Activated CD4-positive, CD25-positive, alpha-beta regulatory T cell treated with anti-CD3 and anti-CD28 coated beads, Interleukin-2, amount 50 U/mL, for 24 hours (primary cell): ENCODE data around the gene ARMC7.
"Not testable (repeated sequence)": the region's sequence is repeated elsewhere in the genome, so short reads cannot be mapped to it uniquely, and the experiment has no call there.

Experiments
- ATAC-seq, 2 donors: fragments of 150-1000 bp; cut with Tn5 transposase; one replicate each; pipeline ENCODE4 v1.10.0; 2021; ENCODE audit warnings: mild to moderate bottlenecking in 1 of 2, moderate library complexity in 1 of 2

Gene ARMC7

GRCh38 chr17:75109407-75110233 lies at the start of gene ARMC7:
TSS of gene ARMC7 (plus strand) at chr17:75109969. CDS start at chr17:75110289, 320 bp downstream.
- peak; percentile 83 to 87 for ATAC-seq

DNA sequence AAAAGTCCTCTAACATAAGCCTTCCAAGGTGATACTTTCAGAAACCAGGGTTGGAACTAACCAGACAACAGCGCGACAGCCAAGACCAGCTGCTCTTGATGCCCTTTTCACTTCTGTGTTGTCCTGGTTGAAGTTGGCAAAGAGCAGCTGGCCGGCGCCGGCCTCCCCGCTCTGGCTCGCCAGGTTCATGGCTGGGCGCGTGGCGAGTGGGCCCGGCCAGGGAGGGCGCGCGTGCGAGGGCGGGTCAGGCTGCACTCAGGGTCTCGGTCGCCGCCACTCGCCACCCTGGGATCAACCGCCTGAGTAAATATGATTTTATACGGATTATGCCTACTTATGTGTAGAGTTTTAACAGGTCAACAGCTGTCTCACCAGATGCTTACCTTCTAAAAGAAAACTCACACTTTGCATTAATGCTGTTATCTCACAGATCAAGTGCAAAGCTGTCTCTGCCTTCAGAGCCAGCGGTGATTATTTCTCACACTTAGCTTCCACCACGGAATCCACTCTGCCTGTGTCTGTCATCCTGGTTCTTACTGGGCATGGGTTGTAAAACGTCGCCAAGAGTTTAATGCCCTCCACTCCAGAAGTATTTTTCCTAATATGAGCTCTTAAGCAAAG lies 49.2 kb upstream of the ARMC7 start:
- ATAC-seq, result no peak

- ATAC-seq, result no peak
Measured at GRCh38 chr17:75061055-75061438, 48.7 kb upstream of the ARMC7 start.

GRCh38 chr17:75061618-75062017 lies 48.2 kb upstream of the ARMC7 start:
- no peak for ATAC-seq

DNA sequence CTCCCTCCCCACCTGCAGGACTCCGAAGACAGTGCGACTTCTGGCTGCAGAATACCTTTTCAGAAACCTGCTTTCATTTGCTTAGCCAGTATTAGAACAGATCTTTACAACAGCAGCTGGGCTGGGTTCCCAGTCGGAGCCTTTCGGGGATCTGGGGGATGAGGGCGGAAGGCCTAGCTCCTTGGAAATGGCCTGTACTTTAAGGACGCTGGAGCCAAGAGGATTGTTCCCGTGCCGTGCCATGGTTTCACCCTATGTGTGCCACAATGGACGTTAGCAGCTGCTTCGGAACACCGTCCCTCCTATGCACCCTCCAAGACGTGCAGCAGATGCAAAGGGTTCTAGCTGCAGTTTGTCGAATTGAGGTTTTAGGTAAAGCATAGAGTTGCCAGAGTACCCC lies 46.6 kb upstream of the ARMC7 start:
- ATAC-seq, result no peak

- ATAC-seq, result no peak
Measured at GRCh38 chr17:75063626-75064025, 46.1 kb upstream of the ARMC7 start.

DNA sequence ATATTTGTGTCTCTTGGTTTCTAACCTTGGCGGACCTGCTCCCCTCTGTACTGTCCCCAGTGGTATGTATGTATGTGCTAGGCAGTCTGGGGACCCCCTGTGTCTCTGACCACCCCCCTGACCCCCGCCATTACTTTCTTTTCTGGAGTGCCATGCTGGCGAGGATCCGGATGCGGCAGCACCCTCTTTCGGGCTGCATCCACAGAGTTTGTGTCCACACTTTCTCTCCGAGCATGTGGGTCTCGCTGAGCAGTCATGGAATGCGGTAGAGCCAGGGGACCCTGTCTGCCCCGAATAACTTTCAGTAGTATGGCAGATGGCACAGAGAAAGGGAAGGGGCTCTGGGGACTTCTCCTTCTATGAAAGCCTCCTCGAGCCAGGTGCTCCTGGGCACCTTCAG lies 45.7 kb upstream of the ARMC7 start:
- ATAC-seq, result no peak

GRCh38 chr17:75064460-75064859 lies 45.3 kb upstream of the ARMC7 start:
- no peak for ATAC-seq

DNA sequence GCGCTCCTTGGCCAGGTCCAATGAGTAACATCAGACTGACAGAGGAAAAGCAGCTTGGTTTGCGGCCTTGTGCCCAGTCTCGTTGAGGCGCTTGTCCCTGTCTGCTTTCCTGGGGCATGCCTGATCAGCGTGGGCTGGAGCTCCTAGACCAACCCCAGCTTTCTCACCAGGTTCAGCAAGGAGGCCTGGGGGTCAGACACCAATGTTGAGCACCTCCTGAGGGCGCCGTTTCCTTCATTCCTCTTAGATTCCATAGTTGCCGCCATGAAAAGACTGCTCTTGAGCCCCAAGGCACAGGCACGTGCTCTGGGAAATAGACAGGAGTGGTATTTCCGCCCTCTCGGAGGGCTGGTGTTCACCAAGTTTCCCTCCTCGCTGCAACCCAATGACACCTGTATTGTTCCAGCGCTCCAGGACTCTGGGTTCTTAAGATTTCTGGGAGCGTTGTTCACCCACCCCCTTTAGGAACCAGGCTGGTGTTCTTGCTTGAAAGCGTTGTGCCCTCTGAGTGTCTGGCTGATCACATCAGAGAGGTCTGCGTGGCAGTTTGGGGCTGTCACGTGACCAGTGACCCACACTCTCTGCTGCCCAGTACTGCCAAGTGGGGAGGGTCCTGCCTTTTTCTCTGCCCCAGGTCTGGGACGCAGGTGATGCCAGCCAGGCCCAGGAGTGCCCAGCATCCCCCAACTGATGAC lies 44.8 kb upstream of the ARMC7 start:
- ATAC-seq, result no peak

- peak; percentile 41 to 54 for ATAC-seq
Measured at GRCh38 chr17:75065562-75066151, 44.1 kb upstream of the ARMC7 start.

DNA sequence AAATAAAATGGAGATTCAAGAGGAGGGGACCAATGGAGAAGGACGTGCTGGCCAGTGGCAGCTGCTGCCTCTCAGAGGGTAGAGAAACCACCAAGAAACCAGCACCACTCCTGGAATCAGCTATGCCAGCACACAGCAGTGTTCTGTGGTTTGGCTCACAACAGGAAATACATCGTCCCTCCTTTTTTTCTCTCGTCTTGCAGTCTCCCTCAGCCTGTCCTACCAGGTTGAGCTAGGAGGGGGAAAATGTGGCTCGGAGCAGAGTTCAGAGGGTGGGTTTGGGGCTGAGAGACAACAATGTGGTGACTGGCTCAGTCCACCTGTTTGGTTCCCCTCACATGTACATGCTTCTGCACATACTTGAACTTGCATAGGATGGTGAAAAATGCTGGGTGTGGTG lies 41.9 kb upstream of the ARMC7 start:
- ATAC-seq, result peak; percentile 32 to 43

DNA sequence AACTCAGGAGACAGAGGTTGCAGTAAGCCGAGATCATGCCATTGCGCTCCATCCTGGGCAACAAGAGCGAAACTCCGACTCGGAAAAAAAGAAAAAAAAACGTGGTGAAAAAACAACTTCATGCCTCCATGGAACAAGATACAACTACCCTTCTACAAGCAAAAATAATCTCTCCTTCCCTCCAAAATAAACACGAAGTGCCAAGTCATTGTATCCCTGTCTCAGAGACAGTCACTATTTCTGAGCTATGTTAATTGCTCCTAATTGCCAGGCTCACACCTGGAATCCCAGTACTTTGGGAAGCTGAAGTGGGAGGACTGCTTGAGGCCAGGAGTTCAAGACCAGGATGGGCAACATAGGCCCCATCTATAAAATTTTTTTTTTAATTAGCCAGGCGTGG lies 41.0 kb upstream of the ARMC7 start:
- no peak for ATAC-seq

DNA sequence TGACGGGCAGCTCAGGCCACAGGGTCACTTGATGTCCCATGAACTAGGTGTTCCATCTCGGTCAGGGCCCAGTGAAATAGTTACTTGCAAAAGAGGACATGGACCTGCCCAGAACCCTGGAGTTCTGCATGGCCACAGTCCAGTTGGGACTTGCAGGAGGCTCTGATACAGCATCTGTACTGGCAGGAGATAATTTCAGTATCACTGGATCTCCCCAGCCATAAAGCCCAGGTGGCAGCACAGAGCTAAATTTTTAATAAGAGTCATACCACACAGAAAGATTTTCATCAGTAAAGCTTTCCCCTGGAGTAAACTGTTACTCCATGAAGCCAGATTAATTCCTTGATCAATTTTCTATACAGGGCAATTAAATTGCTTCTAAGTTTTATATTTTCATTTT lies 40.0 kb upstream of the ARMC7 start:
- ATAC-seq, result no peak

DNA sequence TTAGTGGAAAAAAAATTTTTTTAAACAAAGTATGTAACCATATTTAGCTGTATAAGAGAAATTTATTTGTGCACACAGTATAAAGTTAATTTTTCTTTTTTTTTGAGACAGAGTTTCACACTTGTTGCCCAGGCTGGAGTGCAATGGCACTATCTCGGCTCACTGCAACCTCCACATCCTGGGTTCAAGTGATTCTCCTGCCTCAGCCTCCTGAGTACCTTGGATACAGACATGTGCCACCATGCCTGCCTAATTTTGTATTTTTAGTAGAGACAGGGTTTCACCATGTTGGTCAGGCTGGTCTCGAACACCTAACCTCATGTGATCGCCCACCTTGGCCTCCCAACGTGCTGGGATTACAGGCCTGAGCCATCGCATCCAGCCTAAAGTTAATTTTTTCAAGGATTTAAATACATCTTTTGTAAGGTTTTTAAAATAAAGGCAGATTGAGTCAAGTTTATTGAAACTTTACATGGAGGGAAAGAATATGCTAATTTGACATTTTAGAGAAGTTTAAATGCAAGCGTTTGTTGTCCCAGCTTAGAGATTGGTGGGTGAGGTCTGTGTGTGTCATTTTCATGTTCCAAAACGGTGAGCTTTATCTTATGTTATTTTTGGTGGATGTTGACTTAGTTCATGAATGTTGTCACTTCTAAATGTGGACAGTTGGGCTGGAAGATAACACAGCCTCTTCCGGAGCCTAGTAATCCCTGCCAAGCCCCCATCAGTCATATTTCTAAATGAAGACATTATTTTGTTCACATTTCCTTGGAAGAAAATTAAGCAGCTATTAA lies 38.1 kb upstream of the ARMC7 start:
- ATAC-seq, result not testable (repeated sequence)

- not testable (repeated sequence) for ATAC-seq
Measured at GRCh38 chr17:75072909-75073308, 36.9 kb upstream of the ARMC7 start.

DNA sequence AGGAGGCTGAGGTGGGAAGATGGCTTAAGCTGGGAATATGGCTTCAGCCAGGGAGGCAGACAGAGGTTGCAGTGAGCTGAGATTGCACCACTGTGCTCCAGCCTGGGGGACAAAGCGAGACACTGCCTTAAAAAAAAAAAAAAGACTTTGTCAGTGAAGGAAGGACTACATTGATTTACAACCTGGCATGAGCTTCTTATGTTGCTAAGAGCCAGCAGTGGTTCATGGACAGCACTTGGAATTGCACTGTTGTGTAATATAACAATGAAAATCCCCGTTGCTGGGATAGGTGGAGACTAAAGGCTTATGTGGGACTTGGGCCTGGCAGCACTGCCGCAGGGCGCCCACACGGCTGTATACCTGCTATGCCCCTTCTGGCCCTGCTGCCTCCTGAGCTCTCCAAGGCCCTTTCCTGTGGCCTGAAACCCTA lies 36.1 kb upstream of the ARMC7 start:
- no peak for ATAC-seq

DNA sequence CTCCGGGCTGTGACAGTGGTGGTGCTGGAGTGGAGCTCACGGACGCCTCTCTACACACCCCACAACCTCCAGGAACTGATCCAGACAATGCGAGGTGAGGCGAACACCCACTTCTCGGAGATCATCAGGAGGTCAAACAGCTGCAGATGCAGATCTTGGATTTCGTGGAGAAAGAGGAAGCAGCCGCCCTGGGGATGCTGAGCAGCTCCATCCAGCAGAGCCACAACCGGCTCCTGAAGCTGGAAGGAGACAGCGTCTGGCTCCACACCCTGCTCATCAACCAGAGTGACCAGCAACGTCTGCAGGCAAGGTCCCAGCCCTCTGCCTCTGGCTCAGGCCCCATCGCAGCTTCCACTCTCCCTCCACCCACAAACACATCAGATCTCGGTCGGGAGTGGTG lies 35.2 kb upstream of the ARMC7 start:
- ATAC-seq, result no peak

- no peak for ATAC-seq
Measured at GRCh38 chr17:75075597-75076336, 34.0 kb upstream of the ARMC7 start.

DNA sequence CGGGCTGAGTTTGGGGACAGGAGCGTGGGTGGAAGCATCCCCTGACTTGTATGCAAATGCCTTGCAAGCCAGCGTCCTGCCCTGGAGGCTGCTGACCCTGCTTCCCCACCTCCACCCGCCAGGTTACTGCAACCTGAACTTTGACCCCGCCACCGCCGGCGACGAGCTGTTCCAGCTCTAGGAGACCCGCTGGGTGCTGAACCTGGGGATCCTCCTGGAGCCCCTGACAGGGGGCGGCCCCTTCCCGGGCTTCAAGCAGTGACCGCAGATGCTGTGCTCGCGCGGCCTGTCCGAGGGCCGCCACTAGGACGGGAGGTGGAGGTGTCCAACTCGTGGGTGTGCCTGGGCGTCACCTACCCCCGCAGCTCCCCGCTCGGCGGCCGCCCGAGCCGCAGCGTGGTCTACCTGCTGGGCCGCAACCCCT lies 32.7 kb upstream of the ARMC7 start:
- ATAC-seq, result no peak

GRCh38 chr17:75077496-75078283 lies 32.1 kb upstream of the ARMC7 start:
- ATAC-seq, result peak; percentile 85 to 86
